ENCODE measurements around the gene ZCWPW1.
A peak's percentile ranks its signal among the peaks of the same experiment; 100 is the strongest.
"Not testable (repeated sequence)": the region's sequence is repeated elsewhere in the genome, so short reads cannot be mapped to it uniquely, and the experiment has no call there.

The ZCWPW1 gene

DNA sequence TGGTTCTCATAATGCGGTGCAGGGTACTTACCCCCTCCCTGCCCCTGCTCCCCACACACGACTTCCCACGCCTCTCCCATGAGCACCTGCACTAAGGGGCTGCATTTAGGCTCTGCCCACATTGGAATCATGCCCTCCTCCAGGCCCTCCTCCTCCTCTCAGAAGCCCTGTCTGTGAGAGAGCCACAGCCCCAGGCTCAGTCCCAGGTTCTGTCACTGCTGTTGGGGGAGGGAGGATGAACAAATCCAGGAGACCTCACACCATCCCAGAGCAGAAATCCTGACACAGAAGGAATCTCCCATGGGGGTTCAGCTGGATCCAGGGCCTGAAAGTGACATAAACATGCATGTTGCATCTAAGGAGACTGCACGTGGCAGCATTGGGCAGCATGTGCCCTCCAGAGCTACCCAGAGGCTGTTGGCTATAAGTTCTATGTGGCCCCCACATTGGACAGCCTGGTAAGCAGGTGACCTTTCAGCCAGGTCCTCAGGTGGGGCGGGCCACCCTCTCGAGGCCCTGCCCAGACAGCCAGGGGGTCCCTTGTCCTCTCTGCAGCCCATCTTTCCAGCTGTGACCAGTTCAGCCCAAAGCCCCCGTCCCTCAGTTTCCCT is 56.8 kb downstream of the ZCWPW1 start:
- no peak for DNase-seq

DNA sequence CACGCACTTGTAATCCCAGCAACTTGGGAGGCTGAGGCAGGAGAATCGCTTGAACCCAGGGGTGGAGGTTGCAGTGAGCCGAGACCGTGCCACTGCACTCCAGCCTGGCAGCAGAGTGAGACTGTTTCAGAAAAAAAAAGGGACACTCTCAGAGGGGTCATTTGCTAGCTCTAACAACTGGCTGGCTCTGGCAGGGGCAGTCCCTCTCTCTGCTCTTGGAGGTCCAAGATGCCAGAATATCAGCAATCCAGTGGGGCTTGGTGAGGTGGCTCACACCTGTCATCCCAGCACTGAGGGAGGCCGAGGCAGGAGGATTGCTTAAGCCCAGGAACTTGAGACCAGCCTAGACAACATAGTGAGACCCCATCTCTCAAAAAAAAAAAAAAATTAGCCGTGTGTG is 57.8 kb downstream of the ZCWPW1 start:
- no peak for DNase-seq

DNA sequence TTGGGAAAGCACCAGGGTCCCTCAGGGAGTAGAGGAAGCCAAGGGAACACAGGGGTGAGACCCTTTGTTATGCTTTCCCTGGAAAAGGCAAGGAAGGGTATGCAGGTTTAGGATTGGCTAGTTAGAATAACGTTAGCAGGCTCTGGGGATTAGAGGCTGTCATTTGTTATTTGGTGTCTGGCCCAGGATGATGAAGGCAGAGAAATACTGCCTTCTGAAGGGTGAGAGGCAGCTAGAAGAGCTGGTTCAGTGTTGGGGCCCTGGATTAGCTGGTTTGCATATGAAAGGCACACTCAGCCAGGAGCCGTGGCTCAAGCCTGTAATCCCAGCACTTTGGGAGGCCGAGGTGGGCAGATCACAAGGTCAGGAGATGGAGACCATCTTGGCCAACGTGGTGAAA is 58.2 kb downstream of the ZCWPW1 start:
- DNase-seq, result no peak

DNA sequence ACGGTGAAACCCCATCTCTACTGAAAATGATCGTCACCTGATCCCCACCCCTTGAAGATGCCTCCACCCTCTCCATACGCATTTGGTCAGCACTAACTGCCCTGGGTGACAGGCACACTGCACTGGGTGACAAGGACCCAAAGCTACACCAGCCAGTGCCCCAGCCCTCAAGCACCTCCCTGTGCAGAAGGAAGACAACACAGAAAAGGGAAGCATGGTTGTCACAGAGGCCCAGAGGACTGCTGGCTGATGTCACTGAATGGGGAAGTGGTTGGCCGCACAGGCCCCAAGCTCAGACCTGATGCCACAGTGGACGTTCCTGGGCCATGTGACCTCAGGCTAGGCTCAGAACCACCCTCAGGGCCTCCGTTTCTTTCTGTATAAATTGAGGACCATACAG is 59.4 kb downstream of the ZCWPW1 start:
- peak; percentile 36 to 91 for DNase-seq

DNA sequence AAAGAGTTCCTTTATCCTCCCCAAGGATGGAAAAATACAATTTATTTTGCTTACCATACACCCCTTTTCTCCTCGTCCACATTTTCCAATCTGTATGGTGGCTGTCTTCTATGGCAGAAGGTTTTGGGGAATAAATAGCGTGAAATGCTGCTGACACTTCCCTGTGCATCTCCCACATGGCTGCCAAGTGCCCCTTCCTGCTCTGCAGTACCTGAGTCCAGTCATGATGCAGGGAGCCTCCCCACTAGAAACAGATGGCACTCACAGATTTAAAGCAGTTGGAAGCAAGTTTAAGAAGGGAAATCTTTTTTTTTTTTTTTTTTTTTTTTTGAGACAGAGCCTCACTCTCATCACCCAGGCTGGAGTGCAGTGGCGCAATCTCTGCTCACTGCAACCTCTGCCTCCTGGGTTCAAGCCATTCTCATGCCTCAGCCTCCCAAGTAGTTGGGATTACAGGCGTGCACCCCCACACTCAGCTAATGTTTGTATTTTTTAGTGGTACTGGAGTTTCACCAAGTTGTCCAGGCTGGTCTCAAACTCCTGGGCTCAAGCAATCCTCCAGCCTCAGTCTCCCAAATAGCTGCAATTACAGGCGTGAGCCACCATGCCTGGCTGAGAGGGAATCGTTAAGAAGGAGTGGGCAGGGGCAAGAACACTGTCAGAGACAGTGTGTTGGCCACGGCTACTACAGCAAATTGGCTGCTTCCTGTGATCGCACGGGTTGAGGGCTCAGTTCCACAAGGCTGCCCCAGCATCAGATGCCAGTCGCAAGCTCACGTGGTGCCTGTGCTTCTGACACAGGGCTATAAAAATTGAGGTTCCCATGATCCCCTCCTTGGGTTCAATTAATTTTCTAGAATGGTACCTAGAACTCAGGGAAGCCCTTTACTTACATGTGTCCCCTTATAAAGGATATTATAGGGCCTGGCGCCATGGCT is 60.6 kb downstream of the ZCWPW1 start:
- peak in 1 of 2 donors; percentile 66 for DNase-seq

DNA sequence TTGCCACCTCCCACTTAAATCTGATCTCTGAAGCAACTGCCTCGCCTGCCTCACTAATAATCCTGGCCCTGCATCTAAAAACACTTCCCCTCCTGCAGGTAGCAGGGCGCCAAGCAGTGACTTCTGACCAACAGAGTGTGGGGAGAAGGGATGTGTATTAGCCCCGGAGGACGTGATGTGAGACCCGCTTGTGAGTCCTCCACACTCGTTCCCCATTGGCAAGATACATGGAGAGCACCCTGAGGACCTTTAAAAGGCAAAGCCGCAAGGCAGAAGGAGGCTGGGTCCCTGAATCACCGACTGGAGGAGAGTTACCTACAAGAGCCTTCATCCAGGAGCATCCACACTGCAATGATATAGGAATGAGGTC is 61.3 kb downstream of the ZCWPW1 start:
- DNase-seq, result no peak

DNA sequence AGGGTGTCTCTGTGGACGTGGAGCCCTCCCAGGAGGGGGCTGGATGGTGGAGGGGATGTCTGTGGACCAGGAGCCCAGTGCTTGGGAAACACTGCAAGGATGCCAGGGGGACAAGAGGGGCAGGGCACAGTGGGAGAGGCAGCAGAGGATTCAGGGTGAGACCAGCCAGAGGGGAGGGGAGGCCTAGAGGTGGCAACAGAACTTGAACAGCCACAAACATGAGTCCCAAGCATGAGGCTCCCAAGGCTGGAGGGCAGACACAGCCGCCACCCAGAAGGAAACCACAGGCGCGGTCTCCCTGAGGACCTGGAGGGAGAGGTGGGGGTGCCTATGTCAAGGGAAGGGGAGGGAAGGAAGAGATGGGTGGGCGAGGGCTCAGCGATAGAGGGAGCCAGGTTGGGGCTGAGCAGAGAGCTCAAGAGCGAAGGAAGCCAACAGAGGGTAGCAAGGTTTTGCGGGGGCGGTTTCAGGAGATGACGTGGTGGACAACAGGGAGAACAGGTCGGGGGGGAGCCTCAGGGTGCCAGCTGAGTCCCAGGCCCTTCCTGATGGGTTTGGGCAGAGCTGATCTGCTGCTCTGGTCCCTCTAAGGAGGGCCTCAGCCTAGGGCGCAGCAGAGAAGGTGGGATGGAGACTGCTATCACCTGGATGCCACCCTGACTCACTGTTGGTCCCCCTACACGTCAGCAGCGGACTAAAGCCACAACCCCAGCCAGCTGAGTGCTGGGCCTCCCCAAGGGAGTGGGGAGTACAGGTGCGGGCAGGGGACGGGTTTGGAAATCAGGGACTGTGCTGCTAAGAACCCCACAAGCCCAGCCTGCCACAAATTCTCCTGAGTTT is 61.9 kb downstream of the ZCWPW1 start:
- DNase-seq, result peak in 1 of 2 donors; percentile 35

DNA sequence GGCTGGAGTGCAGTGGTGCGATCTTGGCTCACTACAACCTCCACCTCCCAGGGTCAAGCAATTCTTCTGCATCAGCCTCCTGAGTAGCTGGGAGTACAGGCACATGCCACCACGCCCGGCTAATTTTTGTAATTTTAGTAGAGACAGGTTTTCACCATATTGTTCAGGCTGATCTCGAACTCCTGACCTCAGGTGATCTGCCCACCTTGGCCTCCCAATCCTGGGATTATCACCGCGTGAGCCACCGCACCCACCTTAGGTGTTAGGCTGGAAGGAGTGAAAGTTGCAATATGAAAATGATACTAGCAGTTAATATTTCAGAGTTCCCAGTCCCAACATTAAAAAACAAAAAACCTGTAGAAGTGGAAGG is 62.5 kb downstream of the ZCWPW1 start:
- DNase-seq, result peak in 1 of 2 donors; percentile 32

DNA sequence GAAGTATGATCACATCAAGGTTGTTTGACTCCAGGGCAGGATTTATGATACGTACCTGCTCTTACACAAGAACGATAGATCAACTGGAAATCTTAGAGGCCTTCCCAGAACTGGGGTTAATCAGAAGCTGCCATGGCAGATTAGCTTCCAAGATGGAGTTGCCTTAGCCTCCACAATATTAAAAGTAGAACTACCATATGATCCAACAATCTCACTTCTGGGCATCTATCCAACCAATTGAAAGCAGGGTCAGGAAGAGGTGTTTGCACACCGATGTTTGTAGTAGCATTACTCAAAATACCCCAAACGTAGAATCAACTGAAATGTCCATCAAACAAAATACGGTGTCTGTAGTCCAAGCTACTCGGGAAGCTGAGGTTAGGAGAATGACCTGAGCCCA is 64.0 kb downstream of the ZCWPW1 start:
- DNase-seq, result no peak

DNA sequence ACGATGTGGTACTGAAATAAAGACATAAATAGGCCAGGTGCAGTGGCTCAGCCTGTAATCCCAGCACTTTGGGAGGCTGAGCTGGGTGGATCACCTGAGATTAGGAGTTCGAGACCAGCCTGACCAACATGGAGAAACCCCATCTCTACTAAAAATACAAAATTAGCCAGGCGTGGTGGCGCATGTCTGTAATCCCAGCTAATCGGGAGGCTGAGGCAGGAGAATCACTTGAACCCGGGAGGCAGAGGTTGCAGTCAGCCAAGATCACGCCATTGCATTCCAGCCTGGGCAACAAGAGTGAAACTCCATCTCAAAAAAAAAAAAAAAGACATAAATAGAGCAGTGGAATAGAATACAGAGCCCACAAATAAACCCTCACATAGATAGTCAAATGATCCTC is 64.7 kb downstream of the ZCWPW1 start:
- DNase-seq, result not testable (repeated sequence)

DNA sequence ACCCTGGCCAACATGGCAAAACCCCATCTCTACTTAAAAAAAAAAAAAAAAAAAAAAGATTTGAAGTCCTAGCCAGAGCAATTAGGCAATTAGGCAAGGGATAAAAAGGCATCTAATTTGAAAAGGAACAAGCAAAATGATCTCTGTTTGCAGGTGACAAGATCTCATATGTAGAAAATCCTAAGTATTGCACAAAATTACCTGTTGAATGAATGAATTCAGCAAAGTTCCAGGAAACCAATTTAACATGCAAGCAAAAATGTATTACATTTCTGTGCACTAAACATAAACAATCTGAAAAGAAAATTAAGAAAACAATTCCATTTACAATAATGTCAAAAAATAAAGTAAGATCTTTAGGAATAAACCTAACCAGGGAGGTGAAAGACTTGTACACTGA is 65.4 kb downstream of the ZCWPW1 start:
- no peak for DNase-seq

DNA sequence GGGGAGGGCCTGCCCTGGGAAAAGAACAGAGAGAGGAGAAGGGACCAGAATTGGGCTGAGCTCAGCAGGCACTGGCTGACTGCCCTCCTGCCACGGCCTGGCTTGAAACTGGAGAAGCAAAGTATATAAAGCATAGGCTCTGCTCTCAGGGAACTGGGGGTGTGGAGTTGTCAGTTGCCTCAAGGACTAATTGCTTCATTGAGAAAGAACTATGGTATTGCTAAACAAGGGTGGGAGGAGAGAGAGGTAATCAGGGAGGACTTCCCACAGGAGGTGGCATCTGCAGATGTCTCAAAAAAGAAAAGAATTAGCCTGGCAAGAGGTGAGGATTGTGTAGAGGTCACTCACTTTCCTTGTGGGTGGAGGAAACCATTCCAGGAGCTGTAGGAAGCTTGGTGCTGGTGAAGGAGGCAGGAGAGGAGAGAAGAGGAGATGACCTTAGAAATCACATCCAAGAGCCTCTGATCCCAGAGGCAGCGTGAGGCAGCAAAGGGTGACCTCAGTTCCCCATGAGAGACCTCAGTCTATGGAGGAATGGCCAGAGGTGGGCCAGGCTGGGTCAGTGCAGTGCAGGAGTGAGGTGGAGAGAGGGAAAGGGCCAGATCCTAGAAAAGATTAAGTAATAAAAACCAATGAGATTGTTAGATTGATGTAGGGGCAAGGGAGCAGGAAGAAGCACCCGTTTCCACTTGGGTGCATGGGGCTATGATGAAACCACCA is 68.2 kb downstream of the ZCWPW1 start:
- DNase-seq, result no peak

DNA sequence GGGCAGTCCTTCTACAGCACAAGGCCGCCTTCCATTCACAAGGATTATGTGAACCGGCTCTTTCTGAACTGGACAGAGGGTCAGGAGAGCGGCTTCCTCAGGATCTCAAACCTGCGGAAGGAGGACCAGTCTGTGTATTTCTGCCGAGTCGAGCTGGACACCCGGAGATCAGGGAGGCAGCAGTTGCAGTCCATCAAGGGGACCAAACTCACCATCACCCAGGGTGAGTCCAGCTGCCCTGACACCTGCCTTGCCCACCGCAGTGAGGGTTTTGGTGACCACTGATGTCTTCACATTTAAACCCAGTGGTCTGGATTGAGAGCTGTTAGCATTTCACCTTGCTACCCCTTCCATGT is 69.7 kb downstream of the ZCWPW1 start:
- no peak for DNase-seq

DNA sequence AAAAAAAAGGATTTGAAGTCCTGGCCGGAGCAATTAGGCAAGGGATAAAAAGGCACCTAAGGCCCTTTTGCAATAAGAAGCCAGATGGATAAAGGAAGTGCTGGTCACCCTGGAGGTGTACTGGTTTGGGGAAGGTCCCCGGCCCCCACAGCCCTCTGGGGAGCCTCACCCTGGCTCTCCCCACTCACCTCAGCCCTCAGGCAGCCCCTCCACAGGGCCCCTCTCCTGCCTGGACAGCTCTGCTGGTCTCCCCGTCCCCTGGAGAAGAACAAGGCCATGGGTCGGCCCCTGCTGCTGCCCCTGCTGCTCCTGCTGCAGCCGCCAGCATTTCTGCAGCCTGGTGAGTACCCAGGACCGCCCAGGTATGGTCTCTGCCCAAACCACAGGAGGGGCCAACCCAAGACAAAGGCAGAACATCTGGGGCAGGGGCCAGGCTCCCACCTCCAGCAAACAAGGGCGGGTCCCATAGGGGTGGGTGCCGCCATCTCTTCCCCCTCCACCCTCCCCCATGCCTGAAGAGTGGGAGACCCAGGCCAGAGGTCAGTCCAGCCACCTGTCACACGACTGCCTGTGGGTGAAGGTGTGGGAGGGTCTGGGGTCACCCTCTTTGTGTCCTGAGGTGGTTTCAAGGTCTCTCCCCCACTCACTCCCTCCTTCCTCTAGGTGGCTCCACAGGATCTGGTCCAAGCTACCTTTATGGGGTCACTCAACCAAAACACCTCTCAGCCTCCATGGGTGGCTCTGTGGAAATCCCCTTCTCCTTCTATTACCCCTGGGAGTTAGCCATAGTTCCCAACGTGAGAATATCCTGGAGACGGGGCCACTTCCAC is 70.3 kb downstream of the ZCWPW1 start, which contains the start of gene PILRB:
Gene PILRB, plus strand, starts transcription at position 91 of the 830 bp plus-strand sequence. Its CDS starts 186 bp downstream, at position 277.
- DNase-seq, result no peak

DNA sequence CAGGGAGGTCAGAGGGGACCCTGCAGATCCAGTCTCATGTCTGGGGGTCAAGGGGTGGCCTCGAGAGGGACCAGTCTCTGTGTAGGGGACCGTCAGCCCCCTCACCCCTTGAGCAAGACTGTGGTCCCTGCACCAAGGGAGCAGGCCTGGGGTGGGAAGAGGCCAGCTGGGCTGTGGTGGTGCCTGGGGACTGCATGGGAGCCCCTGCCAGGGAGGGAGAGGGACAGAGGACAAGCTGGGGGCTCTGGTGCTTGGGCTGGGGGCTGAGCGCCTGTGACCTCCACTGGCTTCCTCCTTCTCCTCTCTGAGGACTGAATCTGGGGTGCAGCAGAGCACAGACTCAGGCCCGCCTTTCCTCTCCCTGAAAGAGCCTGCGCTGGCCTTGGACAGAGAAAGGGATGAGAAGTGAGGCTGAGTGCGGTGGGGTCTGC is 71.4 kb downstream of the ZCWPW1 start:
- no peak for DNase-seq

DNA sequence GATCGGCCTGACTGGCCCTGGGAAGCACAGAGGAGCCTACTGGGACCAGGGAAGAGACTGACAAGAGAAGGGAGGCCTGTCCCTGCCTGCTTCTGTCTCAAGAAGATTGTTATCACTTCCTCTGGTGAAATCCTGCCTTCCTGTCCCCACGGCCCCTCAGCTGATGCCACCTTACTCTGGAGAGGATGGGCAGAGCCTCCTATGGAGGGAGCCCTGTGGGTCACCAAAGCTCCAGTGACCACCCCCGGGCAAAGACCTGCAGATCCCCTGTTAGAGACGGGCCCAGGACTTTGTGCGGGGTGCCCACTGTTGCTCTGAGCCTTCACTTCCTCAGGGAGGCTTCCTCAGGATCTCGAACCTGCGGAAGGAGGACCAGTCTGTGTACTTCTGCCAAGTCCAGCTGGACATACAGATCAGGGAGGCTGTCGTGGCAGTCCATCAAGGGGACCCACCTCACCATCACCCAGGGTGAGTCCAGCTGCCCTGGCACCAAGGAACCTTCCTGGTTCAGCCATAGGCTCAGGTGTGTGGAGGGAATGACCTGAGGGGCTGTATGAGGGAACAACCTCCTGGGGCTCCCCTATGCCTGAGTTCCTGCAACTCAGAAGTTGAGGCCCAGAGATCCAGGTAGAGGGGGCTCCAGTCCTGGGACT is 72.0 kb downstream of the ZCWPW1 start:
- DNase-seq, result no peak

DNA sequence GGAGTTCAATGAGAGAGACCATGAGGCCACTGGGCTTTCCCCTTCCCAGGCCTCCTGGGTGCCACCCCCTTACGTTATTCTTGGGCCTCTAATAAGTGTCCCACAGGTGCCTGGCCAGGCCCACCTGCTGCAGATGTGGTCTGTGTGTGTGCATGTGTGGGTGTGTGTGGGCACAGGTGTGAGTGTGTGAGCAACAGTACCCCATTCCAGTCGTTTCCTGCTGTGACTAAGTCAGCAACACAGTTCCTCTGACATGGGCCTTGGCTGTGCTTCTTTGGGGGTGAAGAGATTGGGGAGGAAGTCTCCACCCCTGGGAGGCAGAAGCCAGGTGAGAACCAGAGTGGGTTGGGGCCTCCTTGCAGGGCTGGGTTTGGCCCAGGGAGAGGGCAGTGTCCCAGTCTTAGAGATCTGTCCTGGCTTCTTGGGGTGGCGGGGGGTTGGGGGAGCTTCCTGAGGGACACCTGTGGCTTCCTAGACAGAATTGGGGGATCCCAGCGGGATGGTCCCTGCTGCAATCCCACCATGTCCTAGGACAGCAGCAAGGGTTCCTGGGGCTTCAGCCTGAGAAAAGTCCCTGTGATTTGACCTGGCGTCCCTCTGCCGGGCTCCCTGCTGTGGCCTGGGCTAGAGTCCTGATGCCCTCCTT is 74.7 kb downstream of the ZCWPW1 start:
- DNase-seq, result peak; percentile 30 to 49

DNA sequence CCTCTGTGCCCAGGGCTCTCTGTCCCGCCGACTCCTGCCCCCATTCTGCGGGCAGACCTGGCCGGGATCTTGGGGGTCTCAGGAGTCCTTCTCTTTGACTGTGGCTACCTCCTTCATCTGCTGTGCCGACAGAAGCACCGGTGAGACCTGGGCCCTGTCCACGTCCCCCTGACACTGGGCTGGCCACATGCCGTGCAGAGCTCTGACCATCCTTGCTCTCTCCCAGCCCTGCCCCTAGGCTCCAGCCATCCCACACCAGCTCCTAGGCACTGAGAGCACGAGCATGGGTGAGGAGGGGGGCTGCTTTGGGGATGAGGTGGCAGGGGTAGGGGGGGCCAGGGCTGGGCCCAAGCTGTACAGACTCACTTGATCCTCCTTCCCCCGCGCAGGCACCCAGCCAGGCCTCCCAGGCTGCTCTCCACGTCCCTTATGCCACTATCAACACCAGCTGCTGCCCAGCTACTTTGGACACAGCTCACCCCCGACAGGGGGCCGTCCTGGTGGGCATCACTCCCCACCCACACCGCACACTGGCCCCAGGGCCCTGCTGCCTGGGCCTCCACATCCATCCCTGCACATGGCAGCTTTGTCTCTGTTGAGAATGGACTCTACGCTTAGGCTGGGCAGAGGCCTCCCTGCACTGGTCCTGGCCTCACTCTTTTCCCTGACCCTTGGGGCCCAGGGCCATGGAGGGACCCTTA is 75.4 kb downstream of the ZCWPW1 start:
- DNase-seq, result no peak

DNA sequence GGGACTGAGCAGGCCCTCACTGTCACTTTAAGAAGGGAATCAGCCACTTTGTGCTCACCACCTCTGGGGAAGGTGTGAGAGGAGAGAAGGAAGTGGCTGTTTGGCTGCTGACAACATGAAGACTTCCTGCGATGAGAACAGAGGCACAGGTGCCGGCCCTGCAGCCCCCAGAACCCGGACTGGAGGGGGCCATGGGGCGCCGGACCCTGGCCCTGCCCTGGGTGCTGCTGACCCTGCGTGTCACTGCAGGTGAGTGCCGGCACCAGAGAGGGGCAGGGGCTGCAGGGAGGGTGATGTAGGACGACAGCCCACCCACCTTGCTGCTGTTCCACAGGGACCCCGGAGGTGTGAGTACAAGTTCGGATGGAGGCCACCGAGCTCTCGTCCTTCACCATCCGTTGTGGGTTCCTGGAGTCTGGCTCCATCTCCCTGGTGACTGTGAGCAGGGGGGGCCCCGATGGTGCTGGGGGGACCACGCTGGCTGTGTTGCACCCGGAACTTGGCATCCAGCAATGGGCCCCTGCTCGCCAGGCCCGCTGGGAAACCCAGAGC is 76.2 kb downstream of the ZCWPW1 start:
- DNase-seq, result not testable (repeated sequence)

DNA sequence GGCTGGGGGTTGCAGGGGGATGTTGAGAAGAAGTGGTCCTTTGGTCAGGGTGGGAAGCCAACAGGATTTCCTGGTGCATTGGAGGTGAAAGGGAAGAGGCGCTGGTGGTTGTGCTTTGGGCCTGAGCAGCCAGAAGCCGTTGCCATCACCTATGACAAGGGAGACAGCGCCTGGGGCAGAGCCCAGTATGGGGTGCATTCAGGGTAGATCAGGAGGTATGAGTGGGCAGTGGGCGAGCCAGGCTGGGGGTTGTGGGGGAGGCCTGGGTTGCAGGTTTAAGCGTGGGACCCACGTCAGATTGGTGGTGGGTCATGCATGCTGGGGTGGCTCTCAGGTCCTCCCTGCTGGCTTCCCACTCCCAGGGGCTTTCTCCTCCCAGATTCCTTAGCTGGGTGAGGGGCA is 76.8 kb downstream of the ZCWPW1 start:
- no peak for DNase-seq
